HK-2 (cell line): Measurements from ENCODE around the gene MANEAL.
A peak's percentile ranks its signal among the peaks of the same experiment; 100 is the strongest.
"Not testable (repeated sequence)": the region's sequence is repeated elsewhere in the genome, so short reads cannot be mapped to it uniquely, and the experiment has no call there.

Experiments
- DNase-seq: peaks from one replicate; pipeline ENCODE4 v3.0.0-alpha.2; 2018; ENCODE audit not compliant: unreplicated experiment

The MANEAL gene, protein sequence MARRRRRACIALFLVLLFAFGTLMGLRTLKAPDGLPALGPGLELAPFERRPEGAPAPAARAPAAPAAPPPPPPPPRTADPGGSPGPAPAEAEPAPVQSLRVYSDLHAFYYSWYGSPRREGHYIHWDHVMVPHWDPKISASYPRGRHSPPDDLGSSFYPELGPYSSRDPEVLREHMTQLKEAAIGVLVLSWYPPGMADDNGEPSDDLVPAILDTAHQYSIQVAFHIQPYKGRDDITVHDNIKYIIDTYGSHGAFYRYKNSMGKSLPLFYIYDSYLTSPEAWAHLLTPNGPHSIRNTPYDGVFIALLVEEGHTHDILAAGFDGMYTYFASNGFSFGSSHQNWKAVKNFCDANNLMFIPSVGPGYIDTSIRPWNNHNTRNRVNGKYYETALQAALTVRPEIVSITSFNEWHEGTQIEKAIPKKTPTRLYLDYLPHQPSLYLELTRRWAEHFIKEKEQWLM

DNA sequence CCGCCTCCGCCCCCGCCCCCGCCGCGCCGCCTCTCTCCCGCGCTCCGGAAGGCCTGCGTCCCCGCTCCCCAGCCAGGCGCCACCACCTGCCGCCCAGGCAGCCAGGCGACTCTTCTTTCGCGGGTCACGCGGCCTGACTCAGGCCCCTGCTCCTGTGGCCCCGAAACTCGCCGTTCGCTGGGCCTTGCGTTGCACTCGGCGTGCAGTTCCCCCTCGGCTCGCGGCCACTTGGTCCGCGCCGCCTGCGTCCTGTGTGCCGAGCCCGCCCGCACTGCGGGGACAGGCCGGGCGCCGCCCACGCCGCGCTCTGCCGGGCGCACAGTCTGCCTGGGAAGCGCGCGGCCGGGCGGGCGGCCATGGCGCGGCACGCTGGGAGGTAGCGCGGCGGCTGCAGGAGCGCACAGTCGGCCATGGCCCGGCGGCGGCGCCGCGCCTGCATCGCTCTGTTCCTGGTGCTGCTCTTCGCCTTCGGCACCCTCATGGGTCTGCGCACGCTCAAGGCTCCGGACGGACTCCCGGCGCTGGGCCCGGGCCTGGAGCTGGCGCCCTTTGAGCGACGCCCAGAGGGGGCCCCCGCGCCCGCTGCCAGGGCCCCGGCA is at the start of gene MANEAL:
TSS of gene MANEAL (plus strand) at position 75 of the 599 bp plus-strand sequence. CDS start at position 411, 336 bp downstream.
- DNase-seq: peak; percentile 68

DNA sequence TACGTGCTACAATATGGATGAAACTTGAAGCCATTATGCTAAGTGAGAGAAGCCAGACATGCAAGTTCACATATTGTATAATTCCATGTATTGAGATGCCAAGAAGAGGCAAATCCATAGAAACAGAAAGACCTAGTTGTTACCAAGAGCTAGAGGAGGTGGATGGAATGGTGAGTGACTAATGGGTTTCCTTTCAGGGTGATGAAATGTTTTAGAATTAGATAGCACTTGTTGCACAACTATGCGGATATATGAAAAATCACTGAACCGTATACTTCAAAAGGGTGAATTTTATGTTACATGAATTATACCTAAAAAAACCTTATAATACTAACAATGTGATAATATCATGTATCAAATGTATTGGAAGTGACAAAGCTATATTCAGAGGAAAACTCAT is 46.8 kb upstream of the MANEAL start:
- no peak for DNase-seq

DNA sequence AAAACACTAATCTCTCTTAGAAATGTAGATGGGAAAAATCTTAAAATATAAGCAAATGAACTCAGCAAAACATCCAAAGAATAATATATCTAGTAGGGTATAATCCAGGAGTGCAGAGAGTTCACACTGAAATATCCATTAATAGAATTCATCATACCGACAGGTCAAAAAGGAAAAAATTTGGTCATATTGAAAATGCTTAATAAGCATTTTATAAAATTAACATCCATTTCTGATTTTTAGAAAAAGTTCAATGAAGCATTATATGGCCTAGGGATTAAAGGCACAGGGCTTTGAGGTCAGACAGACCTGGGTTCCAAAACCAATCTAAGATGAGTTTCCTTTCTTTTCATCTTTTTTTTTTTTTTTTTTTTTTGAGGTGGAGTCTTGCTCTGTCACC is 45.1 kb upstream of the MANEAL start:
- no peak for DNase-seq

DNA sequence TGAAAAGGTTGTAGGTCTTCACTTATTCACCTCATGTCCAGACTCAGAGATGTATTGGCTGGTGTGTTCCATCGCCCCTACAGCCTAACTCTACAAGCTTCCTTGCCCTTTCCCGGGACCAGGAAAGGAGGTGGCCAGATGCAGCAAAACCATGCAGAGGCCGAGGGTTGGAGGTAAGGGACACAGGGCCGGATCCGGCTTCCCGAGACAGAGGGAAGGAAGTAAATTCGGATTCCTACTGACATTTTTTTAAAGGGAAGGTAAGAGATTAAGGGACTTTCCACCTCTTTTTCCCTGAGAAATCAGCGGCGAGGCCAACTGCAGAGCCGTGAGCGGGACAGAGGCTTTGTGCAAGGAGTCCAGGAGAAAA is 41.4 kb upstream of the MANEAL start:
- no peak for DNase-seq

DNA sequence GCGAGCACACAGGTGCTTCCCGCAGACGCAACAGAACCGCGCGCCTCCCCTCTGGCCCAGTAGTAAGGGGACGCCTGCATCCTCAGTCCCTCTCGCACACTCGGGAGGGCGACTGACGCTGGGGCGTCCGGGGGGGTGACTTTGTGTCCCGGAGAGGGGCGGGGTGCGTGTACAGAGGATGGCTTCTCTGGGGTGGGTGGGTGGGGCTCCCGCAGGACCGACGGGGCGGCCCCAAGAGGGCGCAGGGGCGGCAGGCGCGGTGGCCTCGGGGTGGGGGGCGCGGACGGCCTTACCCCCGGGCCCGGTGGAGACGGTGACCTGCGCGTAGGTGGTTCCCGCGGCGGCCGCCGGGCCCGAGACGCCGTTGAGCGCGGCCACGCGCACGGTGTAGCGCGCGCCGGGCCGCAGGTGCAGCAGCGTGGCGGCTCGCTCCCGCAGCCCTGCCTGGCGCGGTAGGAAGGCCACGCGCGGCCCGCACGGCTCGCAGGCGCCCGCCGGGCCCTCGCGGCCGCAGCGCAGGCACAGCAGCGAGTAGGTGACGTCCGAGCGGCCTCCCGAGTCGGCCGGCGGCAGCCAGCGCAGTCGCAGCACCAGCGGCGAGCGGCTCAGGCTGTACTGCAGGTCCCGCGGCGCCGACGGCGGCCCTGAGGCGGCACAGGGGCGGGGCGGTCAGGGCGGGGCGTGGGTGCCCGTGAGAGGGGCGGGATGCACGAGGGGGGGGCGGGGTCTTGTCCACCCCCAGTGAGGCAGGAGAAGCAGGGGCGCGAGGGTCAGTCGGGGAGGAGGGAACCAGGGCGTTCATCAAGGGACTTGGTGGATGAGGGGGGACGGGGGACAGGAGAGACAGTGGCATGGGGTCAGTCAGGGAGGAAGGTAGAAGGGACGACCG is 40.8 kb upstream of the MANEAL start:
- DNase-seq: peak; percentile 53

DNA sequence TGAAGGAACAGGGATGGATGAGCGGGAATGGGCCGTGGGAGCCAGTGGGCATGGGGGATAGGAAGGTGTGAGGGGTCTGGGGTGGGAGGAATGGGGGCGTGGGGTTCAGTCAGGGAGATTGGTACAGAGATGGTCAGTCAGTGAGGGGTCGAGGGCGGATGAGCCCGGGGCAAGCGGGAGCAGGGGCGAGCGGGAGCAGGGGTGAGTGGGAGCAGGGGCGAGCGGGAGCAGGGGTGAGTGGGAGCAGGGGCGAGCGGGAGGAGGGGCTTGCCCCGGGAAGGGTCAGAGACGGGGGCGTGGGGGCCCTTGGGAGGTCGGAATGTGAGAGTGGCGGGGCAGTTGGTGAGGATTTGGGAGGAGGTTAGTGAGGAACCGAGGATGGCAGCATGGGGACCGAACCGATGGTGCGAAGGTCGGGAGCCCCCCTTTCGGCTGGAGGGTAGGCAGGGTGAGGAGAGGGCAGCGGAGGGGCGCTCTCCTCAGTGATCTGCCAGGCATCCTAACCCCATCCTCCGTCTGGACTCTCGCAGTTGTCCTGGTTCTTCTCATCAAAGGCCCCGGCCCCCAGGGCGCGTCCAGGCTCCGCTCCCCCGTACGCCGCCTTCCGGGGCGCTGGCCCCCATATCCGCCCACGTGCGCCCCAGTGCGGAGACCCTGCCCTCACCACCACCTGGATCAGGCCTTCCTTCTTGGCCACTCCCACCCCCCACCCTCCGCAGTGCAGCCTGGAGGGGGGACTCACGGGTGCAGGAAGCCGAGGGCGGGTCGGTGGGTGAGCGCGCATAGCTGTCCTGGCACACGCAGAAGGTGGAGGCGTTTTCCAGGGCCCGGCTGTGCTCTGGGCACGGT is 40.0 kb upstream of the MANEAL start:
- no peak for DNase-seq

DNA sequence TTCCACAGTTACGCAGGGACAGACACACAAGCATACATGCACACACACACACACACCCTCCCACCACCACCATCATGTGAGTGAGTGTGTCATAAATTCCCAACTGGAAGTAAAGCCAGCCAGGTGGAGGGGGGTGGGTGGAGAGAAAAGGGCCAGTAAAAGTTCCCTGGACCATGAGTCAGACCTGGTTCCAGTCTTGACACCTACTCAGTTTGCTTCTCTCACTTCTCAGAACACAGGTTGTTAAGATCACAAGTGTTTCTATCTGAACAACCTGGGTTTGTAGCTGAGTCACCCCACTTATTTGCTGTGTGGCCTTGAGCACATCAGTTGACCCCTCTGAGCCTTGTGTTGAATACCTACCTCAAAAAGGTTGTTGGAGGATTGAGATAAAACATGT is 38.4 kb upstream of the MANEAL start:
- peak; percentile 56 for DNase-seq

DNA sequence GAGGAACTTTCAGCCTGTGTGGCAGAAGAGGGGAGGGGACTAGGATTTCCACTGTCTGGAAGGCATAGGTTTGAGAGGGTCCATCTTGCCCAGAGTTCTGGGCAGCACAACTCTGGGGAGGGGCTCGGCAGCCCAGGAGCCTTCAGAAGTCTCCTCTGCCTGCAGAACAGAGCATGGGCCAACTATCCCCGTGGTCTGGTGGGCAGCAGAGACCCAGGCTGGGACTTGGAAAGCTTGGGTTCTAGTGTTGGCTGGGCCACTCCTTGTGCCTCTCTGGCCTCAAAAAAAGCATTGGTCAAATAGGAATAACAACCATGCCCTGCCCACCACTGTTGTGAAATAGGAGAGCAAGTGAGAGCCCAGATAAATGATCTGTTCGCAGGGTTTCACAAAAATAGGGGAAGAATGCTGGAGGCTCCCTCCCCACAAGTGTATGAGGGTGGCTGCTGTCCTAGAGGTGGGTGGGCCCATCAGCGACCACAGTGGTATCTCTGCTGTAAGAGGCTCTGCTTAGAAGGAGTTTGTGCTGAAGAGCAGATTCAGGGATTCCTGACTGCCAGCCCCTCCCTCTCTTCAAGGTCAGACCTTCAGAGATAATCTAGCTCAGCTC is 37.6 kb upstream of the MANEAL start:
- no peak for DNase-seq

DNA sequence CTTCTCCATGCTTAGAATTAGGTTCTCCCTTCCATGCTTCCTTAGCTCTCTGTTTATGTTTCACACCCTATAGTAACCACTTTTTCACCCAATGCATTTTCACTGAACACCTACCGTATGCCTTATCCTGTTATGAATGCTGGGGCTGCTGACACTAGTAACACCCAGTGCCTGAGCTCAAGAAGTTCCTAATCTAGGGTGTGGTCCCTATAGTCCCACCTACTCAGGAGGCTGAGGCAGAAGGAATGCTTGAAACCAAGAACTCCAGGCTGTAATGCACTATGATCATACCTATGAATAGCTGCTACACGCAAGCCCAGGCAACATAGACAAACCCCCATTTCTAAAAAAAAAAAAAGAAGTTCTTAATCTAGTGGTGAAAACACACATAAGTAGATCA is 34.2 kb upstream of the MANEAL start:
- no peak for DNase-seq

DNA sequence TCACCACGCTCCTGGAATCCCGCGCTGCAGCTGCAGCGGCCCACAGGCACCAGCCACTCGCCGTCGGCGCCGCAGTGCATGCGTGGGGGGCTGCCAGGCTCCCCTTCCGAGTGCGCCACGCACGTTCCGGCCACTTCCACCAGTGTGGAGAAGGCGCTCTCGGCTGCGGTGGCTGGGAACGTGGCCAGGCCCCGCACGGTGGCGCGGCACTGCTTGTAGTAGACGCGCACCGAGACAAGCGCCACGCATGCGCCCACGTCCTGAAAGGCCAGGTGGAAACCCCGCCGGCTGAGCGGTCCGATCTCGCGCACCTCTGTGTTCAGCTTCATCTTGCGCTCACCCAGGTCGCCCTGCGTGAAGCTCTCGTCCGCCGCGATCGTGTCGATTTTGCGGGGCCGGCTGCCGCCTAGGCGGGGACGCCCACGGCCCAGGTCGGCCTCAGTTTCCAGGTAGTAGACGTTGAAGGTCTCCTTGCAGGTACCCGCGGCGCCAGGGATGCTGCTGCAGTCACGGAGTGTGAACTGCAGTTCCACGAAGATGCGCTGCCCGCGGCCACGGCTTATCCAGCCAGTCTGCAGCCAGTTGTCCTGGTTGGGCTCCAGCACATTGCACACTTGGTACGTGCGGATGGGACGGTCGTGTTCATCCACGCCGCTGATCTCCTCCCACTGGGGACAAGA is 32.1 kb upstream of the MANEAL start:
- DNase-seq: no peak

DNA sequence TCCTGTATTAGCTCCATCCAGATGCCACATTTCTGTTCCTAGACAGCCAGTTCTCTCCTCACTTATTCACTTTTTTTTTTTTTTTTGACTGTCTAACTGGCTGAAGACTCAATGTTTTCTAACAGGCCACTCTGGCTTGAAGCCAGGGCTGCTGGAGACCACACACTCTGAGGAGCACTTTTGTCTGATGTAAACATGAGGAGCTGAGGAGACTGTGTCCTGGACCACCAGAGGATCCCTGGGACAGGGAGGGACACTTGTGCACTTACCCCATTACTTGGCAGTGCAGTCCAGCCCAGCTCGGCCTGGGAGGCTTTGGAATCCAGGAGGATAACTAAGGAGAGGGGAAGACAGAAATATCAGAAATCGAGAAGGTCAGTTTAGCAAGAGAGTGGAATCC is 31.1 kb upstream of the MANEAL start:
- DNase-seq: no peak

DNA sequence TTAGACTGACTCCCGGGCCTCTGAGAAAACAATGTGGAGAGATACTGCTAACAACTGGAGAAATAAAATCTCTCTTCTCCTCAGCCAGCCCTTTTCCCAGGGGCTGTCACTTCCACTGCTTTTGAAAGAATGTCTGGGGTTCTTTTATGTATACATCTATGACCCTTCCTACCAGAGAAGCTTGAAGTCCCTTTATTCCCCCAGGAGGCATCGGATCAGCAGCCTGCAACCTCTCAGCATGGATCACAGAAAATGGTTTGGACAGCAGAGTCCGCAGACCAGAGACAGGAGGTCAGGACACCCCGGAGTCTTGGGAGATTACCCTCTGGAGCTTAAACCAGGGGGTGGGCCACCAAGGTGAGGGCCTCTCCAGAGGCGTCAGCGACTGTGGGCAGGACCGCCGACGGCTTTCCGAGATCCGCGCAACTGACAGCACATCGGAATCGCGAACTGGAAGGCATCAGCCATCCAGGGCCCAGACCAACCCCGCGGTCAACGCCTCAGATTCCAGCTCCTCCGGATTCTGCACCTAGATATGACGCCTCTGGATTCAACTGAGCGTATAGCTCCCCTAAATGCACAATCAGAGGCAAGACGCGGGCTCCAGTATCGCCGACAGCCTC is 29.7 kb upstream of the MANEAL start:
- DNase-seq: no peak

DNA sequence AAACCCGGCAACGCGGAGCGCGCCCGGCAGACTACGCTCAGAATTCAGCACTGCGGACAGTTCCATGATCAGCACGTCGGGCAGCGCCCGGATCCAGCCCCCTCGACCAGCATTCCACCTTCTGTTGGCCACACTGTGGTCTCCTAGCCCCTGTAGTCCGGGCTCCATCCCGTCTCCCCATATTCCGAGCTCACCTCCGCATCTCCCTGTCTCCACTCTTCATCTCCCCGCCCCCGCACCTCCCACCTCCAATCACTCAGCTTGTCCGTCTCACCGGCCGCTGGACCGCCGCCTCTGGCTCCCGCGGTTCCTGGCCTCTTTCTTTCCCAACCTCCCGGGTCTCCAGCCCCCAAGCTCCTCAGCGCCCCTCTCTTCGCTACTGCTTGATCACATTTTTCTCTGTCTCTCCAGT is 29.2 kb upstream of the MANEAL start:
- peak; percentile 34 for DNase-seq

DNA sequence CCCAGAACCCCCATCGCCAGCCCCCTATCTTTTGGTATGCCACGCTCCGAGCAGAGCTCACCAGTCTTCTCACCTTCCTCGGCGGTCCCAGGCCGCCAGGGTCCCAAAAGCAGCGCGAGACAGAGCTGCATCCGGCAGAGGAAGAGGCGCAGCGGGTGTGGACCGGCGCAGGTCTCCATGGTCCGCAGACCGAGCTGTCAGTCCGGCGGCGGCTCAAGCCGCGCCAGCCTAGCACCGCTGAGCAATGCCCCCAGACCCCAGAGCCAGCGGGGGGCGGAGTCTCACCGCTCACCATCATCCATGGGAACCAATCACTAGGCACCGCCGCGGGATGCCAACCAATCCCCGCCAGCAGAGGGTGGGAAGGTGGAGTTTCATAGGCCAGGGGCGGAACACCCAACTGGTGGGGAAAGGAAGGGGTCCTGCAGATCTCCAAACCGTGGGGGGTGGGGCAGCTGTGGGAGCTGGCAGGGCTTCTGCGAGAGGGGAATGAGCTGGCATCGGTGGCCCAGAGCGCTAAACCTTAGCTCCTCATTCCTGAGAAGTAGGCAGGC is 28.7 kb upstream of the MANEAL start, which contains the start of gene EPHA10:
TSS of gene EPHA10 (minus strand) at position 233 of the 554 bp plus-strand sequence. CDS start at position 179, 54 bp downstream.
- DNase-seq: no peak

DNA sequence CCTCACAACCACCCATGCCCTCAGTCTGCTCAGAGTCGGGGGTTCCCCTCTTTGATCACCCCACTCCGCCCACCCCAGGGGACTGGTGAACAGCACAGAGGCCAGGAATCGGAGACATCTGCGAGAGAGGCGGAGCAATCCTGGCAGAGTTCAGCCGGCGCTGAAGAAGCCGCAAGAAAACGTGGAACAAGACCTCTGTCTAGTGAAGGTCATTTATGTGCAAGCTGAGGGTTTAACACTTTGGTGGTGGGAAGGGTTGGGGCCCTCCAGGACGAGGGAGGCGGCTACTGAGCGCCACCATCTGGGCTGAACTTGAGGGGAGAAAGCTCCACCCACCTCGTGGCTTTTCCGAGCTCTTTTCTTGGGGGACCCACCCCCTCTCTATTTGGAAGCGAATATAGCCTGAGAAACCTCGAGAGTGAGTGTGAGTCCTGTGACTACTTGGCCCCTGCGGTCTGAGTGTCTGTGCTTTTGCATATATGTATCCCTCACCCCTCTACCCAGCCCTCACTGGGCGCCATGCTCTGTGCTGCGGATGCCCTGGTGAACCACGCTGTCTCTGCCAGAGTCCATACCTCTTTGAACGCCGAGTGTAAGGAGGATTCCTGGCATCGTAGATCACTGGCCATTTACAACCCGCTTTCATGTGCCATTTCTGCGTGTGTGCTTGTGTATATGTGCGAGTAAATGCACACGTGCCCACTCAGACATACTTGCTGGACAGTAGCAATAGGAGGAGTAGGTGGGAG is 27.6 kb upstream of the MANEAL start:
- DNase-seq: no peak

DNA sequence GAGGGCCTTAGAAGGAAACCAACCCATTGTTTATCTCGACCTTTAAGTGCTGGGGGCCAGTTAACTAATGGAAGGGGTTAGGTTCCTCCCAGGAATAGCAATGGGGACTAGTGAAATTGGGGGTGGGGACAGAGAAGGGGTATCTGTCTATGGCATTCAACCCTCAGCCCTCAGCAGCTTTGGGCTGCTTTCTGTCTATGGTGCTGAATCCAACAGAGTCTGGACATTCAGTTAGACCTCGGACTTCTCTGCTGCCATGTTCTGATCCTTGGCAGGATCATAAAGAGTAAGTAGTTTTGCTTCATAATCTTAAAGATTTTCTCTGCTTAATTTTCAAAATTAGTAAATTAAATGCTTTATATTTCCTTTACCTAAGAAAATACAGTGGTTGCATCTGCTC is 26.2 kb upstream of the MANEAL start:
- no peak for DNase-seq

DNA sequence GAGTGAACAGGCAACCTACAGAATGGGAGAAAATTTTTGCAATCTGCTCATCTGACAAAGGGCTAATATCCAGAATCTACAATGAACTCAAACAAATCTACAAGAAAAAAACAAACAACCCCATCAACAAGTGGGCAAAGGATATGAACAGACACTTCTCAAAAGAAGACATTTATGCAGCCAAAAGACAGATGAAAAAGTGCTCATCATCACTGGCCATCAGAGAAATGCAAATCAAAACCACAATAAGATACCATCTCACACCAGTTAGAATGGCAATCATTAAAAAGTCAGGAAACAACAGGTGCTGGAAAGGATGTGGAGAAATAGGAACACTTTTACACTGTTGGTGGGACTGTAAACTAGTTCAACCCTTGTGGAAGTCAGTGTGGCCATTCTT is 22.2 kb upstream of the MANEAL start:
- DNase-seq: not testable (repeated sequence)

DNA sequence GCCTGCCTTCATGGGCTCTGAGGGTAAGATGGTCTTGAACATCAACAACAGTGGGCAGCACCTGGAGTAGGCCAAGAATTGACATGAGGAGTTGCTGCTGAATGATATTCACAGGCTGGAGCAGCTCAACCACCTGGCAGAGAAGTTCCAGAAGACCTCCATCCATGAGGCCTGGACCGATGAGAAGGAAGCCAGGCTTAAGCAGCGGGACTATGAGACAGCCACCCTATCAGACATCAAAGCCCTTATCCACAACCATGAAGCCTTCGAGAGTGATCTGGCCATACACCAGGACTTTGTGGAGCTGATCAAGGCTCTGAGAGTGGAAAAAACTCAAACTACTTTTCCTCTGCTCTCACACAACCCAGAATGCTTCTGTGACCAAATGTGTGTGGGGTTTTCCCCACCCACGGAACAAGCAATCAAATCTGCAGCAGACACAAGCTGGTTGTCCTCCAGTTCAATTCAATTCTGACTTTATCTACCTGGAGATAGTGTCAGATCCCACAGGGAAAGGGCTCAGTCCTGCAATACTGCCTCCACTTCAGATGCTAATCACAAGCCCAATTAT is 16.6 kb upstream of the MANEAL start:
- no peak for DNase-seq
